Spleen (tissue), 11 donors: Measurements from ENCODE around the gene MEF2A. TPM values are rescaled to one million over a fixed set of nuclear protein-coding genes. Genes with fewer than 3 reads are reported as not detected.

Experiments
- DNase-seq: peaks from one replicate; pipeline ENCODE4 v3.0.0-alpha.2; 2020
- H3K27ac ChIP-seq, 8 donors: fragments of 200-600 bp; sonication (generic) in 7 of 8; 1 replicate in 4 of 8; 2 replicates in 4 of 8; pipeline versions ENCODE4 v1.5.0 to v1.8.0; 2016 to 2021; ENCODE audit warnings: inconsistent platforms in 4 of 8, mild to moderate bottlenecking in 4 of 8, moderate library complexity in 1 of 8
- H3K27me3 ChIP-seq, 7 donors: fragments of 200-600 bp; sonication (generic) in 6 of 7; replicated peaks in 1 of 7; 1 replicate in 4 of 7; 2 replicates in 3 of 7; pipeline versions ENCODE4 v1.5.0 to v1.8.0; 2016 to 2021; ENCODE audit warnings: inconsistent platforms in 3 of 7, mild to moderate bottlenecking in 1 of 7
- H3K36me3 ChIP-seq, 6 donors: fragments of 200-600 bp; sonication (generic) in 5 of 6; 1 replicate in 4 of 6; 2 replicates in 2 of 6; pipeline versions ENCODE4 v1.5.0 to v1.8.0; 2016 to 2021; ENCODE audit warnings: inconsistent platforms in 2 of 6
- H3K4me1 ChIP-seq, 6 donors: fragments of 200-600 bp; sonication (generic) in 5 of 6; 1 replicate in 3 of 6; 2 replicates in 3 of 6; pipeline versions ENCODE4 v1.5.0 to v1.8.0; 2016 to 2021; ENCODE audit warnings: inconsistent platforms in 3 of 6
- H3K4me3 ChIP-seq, 8 donors: fragments of 200-600 bp; sonication (generic) in 7 of 8; 1 replicate in 4 of 8; 2 replicates in 4 of 8; pipeline versions ENCODE4 v1.5.0 to v1.8.0; 2016 to 2021; ENCODE audit warnings: inconsistent platforms in 4 of 8, mild to moderate bottlenecking in 4 of 8, moderate library complexity in 2 of 8
- H3K9me3 ChIP-seq, 8 donors: fragments of 200-600 bp; sonication (generic) in 7 of 8; 1 replicate in 4 of 8; 2 replicates in 4 of 8; pipeline versions ENCODE4 v1.5.0 to v1.8.0; 2016 to 2021; ENCODE audit warnings: inconsistent platforms in 4 of 8
- CTCF ChIP-seq, 11 experiments: fragments of 200-600 bp in 7 of 11; fragments of 450-650 bp in 4 of 11; sonication (generic) in 4 of 11; IDR thresholded peaks in 8 of 11; conservative IDR thresholded peaks in 3 of 11; 1 replicate in 7 of 11; 2 replicates in 4 of 11; pipeline versions ENCODE4 v1.4.0 to v1.8.0; 2016 to 2021; ENCODE audit warnings: antibody characterized with exemption in 11 of 11, inconsistent platforms in 4 of 11, mild to moderate bottlenecking in 1 of 11
- POLR2A ChIP-seq, 3 donors: fragments of 450-650 bp; IDR thresholded peaks; one replicate each; pipeline ENCODE4 v1.5.1; 2017; ENCODE audit warnings: antibody characterized with exemption in 3 of 3, mild to moderate bottlenecking in 1 of 3
- POLR2AphosphoS5 ChIP-seq, 3 donors: sonication (generic); formaldehyde crosslinking; IDR thresholded peaks; one replicate each; pipeline ENCODE4 v1.5.1; 2017; ENCODE audit warnings: antibody characterized with exemption in 3 of 3
- WGBS, 5 donors: extraction: QIAGEN DNeasy Blood & Tissue Kit in 3 of 5; methylation state at CpG; one replicate each; pipeline versions ENCODE4 v1.1.5 to v1.1.7; 2013 to 2018; 5-methylcytosine and 5-hydroxymethylcytosine counted together
- intact Hi-C: fragments of 100-400 bp; cut with DNase I; formaldehyde crosslinking; loops from one replicate; pipeline ENCODE4 v1.15.0; 2023; ENCODE audit warnings: low total_unique reads
- polyA plus RNA-seq, 3 donors: library from polyadenylated mRNA; stranded (reverse); fragments of 200-250 nt; gene quantifications; one replicate each; pipeline ENCODE4 v1.2.1, GENCODE V29; 2013
- total RNA-seq, 7 donors: library from RNA; depleted of rRNA in 3 of 7; stranded (reverse); fragments of >200 nt in 3 of 7; fragmentation: NEBNext Ultra II Directional in 4 of 7; extraction: Animal tissue kit (Norgen Biotek cat#: 25700) in 4 of 7; gene quantifications; one replicate each; pipeline versions ENCODE4 v1.1.0 to v1.2.1, GENCODE V29; 2016 to 2021
- donor health status: healthy with polysubstance abuse.
- donor health status: DM: no; HTN: no; CAD: no; lungs with moderate emphysema.
- donor health status: DM: no; HTN: no; CAD: no.
- donor health status: Bipolar disorder and iron deficiency.
- donor health status: healthy.
- donor health status: DM: no; HTN: no; CAD: no.
- donor health status: DM: yes; HTN: yes; CAD: no.

MEF2A gene
- total and polyA plus RNA-seq, 10 donors = 21.9 to 143 (median 90.6) TPM

- intact Hi-C loops = no loop called here
- WGBS, 5 donors = 56 to 67% (median 63%) methylated on average over 9 of the region's 9 CpGs
Observed at GRCh38 chr15:99683000-99683670, 117.4 kb downstream of the MEF2A start.

GRCh38 chr15:99686290-99686689, 120.5 kb downstream of the MEF2A start:
- H3K27me3 ChIP-seq = no peaks in the 10 kb centered on the region
- H3K27ac ChIP-seq = no peak overlapping the region
- H3K4me1 ChIP-seq = peaks cover 3 to 24% (median 17%) of the 10 kb centered on the region in 6 donors
- H3K9me3 ChIP-seq = peaks cover 0 to 27% (median 19%) of the 10 kb centered on the region in 8 donors
- 95 to 100% (median 100%) methylated on average over 1 of the region's 1 CpG for WGBS, 5 donors
- intact Hi-C loops = no loop called here
- no peak for DNase-seq
- no peak for TF ChIP-seq POLR2A (IDR thresholded peaks at IDR 0.05)
- no peak for TF ChIP-seq POLR2AphosphoS5 (IDR thresholded peaks at IDR 0.05)
- TF ChIP-seq CTCF (IDR thresholded peaks at IDR 0.05 in 8 of 11, conservative IDR thresholded peaks at IDR 0.05 in 3 of 11) = no peak
- H3K36me3 ChIP-seq = peaks cover 0 to 72% (median 13%) of the 10 kb centered on the region in 6 donors
- H3K4me3 ChIP-seq = no peak overlapping the region

More at GRCh38 chr15:99683000-99683670, 117.4 kb downstream of the MEF2A start:
- H3K27ac ChIP-seq = peak overlapping the region; percentile 50 to 86 (median 76)
- TF ChIP-seq CTCF (IDR thresholded peaks at IDR 0.05 in 8 of 11, conservative IDR thresholded peaks at IDR 0.05 in 3 of 11) (peak in 1 of 11 experiments; percentile 6), POLR2A (IDR thresholded peaks at IDR 0.05) (no peak)
- peaks cover 0 to 62% (median 17%) of the 10 kb centered on the region in 6 donors for H3K36me3 ChIP-seq
- DNase-seq = no peak
- H3K4me3 ChIP-seq = no peak overlapping the region
- peaks cover 0 to 27% (median 19%) of the 10 kb centered on the region in 8 donors for H3K9me3 ChIP-seq
- peaks cover 3 to 25% (median 17%) of the 10 kb centered on the region in 6 donors for H3K4me1 ChIP-seq
- H3K27me3 ChIP-seq = no peaks in the 10 kb centered on the region

- peak overlapping the region in 6 of 8 donors; percentile 13 to 54 (median 26) for H3K27ac ChIP-seq
- H3K36me3 ChIP-seq = peaks cover 0 to 95% (median 35%) of the 10 kb centered on the region in 6 donors
- H3K4me1 ChIP-seq = no peaks in the 10 kb centered on the region
- no peak overlapping the region for H3K4me3 ChIP-seq
- intact Hi-C loops = no loop called here
- TF ChIP-seq POLR2A (IDR thresholded peaks at IDR 0.05) = no peak
- peak in 1 of 3 donors; percentile 43 for TF ChIP-seq POLR2AphosphoS5 (IDR thresholded peaks at IDR 0.05)
- H3K9me3 ChIP-seq = no peaks in the 10 kb centered on the region
- no peak for DNase-seq
- no peaks in the 10 kb centered on the region for H3K27me3 ChIP-seq
- 73 to 90% (median 80%) methylated on average over 3 of the region's 3 CpGs for WGBS, 5 donors
Observed at GRCh38 chr15:99692825-99693224, 127.0 kb downstream of the MEF2A start.

GRCh38 chr15:99696096-99696495, 130.3 kb downstream of the MEF2A start:
- H3K4me3 ChIP-seq = no peak overlapping the region
- no peaks in the 10 kb centered on the region for H3K27me3 ChIP-seq
- peaks cover 0 to 63% (median 30%) of the 10 kb centered on the region in 6 donors for H3K36me3 ChIP-seq
- H3K27ac ChIP-seq = peak overlapping the region in 2 of 8 donors; percentile 10 to 25
- intact Hi-C loops = no loop called here
- H3K4me1 ChIP-seq = no peaks in the 10 kb centered on the region
- DNase-seq = no peak
- WGBS, 5 donors = 53 to 82% (median 65%) methylated on average over 2 of the region's 2 CpGs
- peak in 1 of 3 donors; percentile 32 for TF ChIP-seq POLR2AphosphoS5 (IDR thresholded peaks at IDR 0.05)
- TF ChIP-seq POLR2A (IDR thresholded peaks at IDR 0.05) = no peak
- TF ChIP-seq CTCF (IDR thresholded peaks at IDR 0.05 in 8 of 11, conservative IDR thresholded peaks at IDR 0.05 in 3 of 11) = no peak
- H3K9me3 ChIP-seq = no peaks in the 10 kb centered on the region
